IMR-90 (cell line): Measurements from ENCODE around the gene PAX8.

Experiments used
- CEBPB ChIP-seq: IDR thresholded peaks from 2 replicates; pipeline ENCODE4 v1.6.1; 2012; ENCODE audit warnings: low read depth, low read length, improper control_type of control experiment
- CHD1 ChIP-seq: IDR thresholded peaks from 2 replicates; pipeline ENCODE4 v1.6.1; 2012; ENCODE audit warnings: low read depth, low read length, improper control_type of control experiment
- MAFK ChIP-seq: IDR thresholded peaks from 2 replicates; pipeline ENCODE4 v1.6.1; 2012; ENCODE audit warnings: low read depth, low read length, improper control_type of control experiment
- MAZ ChIP-seq: IDR thresholded peaks from 2 replicates; pipeline ENCODE4 v1.6.1; 2012; ENCODE audit warnings: low read depth, mild to moderate bottlenecking, low read length, improper control_type of control experiment, moderate library complexity, borderline replicate concordance
- MXI1 ChIP-seq: IDR thresholded peaks from 2 replicates; pipeline ENCODE4 v1.6.1; 2012; ENCODE audit warnings: low read depth, mild to moderate bottlenecking, low read length, moderate library complexity, borderline replicate concordance
- POLR2A ChIP-seq: IDR thresholded peaks from 2 replicates; pipeline ENCODE4 v1.6.1; 2012; ENCODE audit warnings: mild to moderate bottlenecking, low read depth, low read length
- RAD21 ChIP-seq: IDR thresholded peaks from 2 replicates; pipeline ENCODE4 v1.6.1; 2012; ENCODE audit warnings: low read length, improper control_type of control experiment
- RCOR1 ChIP-seq: IDR thresholded peaks from 2 replicates; pipeline ENCODE4 v1.6.1; 2012; ENCODE audit warnings: mild to moderate bottlenecking, low read length, improper control_type of control experiment; ENCODE audit not compliant: insufficient replicate concordance
- RFX5 ChIP-seq: IDR thresholded peaks from 2 replicates; pipeline ENCODE4 v1.8.0; 2012; ENCODE audit warnings: low read depth, mild to moderate bottlenecking, low read length, moderate library complexity
- TF ChIP-seq, protein P1 (sequence below): conservative IDR thresholded peaks from 2 replicates; pipeline ENCODE4 v1.5.1; 2012; ENCODE audit warnings: mild to moderate bottlenecking, low read depth, low read length, improper control_type of control experiment
- TF ChIP-seq, protein P2 (sequence below): fragments of 150-350 bp; IDR thresholded peaks from 2 replicates; pipeline ENCODE4 v1.6.1; 2016; ENCODE audit warnings: low read depth, mild to moderate bottlenecking, low read length, moderate library complexity, borderline replicate concordance
- TF ChIP-seq, protein P3 (sequence below): fragments of 150-350 bp; IDR thresholded peaks from 2 replicates; pipeline ENCODE4 v1.6.1; 2017; ENCODE audit warnings: mild to moderate bottlenecking, antibody characterized with exemption, low read length, low read depth

DNA sequence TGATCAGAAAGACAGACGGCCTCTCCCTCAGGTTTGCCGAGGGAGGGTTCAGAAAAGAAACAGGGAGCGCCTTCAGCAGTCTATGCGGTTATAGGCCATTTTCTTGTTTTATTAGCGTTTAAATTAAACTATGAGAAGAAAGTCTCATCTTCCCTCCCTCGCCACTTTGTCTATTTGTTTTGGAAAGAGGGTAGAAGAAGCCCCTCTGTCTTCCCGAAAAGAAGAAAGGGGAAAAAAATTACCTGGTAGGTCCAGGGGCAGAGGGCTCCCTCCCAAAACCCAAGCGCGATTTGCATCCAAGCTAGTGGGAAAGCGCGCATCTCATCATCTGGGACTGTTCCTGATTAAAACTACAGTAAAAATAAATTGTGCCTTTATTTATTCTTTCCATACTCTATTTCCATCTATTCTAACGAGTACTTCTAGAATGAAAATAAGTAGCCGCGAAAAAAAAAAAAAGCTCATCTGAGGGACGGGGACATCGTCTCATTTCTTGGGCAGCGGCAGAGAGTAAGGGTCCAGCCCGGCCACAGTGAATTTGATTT is 2.4 kb downstream of the PAX8 start:
- TF ChIP-seq, protein P1, sequence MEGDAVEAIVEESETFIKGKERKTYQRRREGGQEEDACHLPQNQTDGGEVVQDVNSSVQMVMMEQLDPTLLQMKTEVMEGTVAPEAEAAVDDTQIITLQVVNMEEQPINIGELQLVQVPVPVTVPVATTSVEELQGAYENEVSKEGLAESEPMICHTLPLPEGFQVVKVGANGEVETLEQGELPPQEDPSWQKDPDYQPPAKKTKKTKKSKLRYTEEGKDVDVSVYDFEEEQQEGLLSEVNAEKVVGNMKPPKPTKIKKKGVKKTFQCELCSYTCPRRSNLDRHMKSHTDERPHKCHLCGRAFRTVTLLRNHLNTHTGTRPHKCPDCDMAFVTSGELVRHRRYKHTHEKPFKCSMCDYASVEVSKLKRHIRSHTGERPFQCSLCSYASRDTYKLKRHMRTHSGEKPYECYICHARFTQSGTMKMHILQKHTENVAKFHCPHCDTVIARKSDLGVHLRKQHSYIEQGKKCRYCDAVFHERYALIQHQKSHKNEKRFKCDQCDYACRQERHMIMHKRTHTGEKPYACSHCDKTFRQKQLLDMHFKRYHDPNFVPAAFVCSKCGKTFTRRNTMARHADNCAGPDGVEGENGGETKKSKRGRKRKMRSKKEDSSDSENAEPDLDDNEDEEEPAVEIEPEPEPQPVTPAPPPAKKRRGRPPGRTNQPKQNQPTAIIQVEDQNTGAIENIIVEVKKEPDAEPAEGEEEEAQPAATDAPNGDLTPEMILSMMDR = no peak
- TF ChIP-seq MAFK (no peak), MXI1 (no peak), RCOR1 (no peak), RAD21 (no peak), POLR2A (no peak), RFX5 (no peak), MAZ (no peak), CHD1 (no peak), CEBPB (no peak)
- TF ChIP-seq, protein P2, sequence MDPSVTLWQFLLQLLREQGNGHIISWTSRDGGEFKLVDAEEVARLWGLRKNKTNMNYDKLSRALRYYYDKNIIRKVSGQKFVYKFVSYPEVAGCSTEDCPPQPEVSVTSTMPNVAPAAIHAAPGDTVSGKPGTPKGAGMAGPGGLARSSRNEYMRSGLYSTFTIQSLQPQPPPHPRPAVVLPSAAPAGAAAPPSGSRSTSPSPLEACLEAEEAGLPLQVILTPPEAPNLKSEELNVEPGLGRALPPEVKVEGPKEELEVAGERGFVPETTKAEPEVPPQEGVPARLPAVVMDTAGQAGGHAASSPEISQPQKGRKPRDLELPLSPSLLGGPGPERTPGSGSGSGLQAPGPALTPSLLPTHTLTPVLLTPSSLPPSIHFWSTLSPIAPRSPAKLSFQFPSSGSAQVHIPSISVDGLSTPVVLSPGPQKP = no peak
- TF ChIP-seq, protein P3, sequence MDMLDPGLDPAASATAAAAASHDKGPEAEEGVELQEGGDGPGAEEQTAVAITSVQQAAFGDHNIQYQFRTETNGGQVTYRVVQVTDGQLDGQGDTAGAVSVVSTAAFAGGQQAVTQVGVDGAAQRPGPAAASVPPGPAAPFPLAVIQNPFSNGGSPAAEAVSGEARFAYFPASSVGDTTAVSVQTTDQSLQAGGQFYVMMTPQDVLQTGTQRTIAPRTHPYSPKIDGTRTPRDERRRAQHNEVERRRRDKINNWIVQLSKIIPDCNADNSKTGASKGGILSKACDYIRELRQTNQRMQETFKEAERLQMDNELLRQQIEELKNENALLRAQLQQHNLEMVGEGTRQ = no peak
